ENCODE measurements around the gene C11orf16. TPM values are rescaled to one million over a fixed set of nuclear protein-coding genes. Genes with fewer than 3 reads are reported as not detected.
A peak's percentile ranks its signal among the peaks of the same experiment; 100 is the strongest.

Gene C11orf16
- total and polyA plus RNA-seq, 9 of the 15 experiments (the other 6 are each of a cell fraction or from before 2014, with no cell fraction given) = not detected

DNA sequence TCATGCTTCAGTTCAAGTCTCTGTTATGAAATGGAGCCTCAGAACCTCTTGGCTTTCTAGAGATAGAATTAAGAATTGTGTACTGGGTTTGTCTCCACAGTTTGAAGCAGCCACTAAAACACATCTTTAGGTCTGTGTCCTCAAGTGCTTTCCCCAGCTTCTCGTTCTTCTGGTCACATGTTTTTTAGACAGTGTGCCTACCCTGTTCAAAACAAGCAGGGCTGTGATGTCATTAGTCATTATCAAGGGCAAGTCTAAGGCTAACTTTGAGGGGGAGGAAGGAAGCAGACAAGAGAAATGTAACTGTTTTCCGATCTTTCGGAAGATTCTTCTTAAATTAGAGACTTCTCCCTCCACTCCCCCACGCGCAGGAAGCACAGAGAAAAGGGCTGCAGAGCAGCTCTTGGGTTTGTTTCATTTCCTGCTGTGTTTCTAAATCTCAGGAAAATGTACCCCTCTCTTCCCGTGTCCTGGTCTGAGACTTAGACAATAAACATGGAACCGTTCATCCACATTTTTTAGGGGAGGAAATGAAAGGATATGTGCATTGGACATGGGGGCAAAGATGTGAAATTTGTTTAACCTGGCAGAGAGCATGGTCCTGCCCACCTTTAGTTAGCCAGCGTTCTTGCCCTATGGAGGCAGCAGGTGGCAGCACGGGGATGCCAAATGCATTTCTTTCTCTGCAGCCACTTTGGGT is 18.6 kb downstream of the C11orf16 start (continued):
- TF ChIP-seq, protein P1, sequence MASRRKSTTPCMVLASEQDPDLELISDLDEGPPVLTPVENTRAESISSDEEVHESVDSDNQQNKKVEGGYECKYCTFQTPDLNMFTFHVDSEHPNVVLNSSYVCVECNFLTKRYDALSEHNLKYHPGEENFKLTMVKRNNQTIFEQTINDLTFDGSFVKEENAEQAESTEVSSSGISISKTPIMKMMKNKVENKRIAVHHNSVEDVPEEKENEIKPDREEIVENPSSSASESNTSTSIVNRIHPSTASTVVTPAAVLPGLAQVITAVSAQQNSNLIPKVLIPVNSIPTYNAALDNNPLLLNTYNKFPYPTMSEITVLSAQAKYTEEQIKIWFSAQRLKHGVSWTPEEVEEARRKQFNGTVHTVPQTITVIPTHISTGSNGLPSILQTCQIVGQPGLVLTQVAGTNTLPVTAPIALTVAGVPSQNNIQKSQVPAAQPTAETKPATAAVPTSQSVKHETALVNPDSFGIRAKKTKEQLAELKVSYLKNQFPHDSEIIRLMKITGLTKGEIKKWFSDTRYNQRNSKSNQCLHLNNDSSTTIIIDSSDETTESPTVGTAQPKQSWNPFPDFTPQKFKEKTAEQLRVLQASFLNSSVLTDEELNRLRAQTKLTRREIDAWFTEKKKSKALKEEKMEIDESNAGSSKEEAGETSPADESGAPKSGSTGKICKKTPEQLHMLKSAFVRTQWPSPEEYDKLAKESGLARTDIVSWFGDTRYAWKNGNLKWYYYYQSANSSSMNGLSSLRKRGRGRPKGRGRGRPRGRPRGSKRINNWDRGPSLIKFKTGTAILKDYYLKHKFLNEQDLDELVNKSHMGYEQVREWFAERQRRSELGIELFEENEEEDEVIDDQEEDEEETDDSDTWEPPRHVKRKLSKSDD (conservative IDR thresholded peaks at IDR 0.05; ENCODE audit: low read length) = no peak
- TF ChIP-seq ZNF766 (CRISPR knock-in tag; conservative IDR thresholded peaks at IDR 0.05) (0 out of 2 replicates have a peak, but pooled peaks have one; percentile 27), ATF1 (CRISPR knock-in tag; IDR thresholded peaks at IDR 0.05) (no peak), ATF1 (tag; IDR thresholded peaks at IDR 0.05) (peak; percentile 82), HNRNPL (IDR thresholded peaks at IDR 0.05; ENCODE audit: low read depth, low read length) (no peak), ELF2 (CRISPR knock-in tag; IDR thresholded peaks at IDR 0.05) (0 out of 2 replicates have a peak, but pooled peaks have one; percentile 27), NRF1 (conservative IDR thresholded peaks at IDR 0.05 in 1 of 2, IDR thresholded peaks at IDR 0.05 in 1 of 2) (peak; percentile 30 to 39; a peak in 2 of 4 replicates), ZFP36 (IDR thresholded peaks at IDR 0.05; ENCODE audit: low read depth, low read length, partially characterized antibody) (no peak), SIN3A (IDR thresholded peaks at IDR 0.05; ENCODE audit: borderline replicate concordance in 2 of 2, control insufficient read depth in 1 of 2, low read depth in 2 of 2, low read length in 2 of 2) (no peak; a peak in 1 of 4 replicates), TRIM28 (IDR thresholded peaks at IDR 0.05) (no peak; the same call in 1 of the 2 replicates), NCOR1 (IDR thresholded peaks at IDR 0.05) (no peak), ZC3H8 (IDR thresholded peaks at IDR 0.05) (no peak), ZNF668 (CRISPR knock-in tag; IDR thresholded peaks at IDR 0.05) (no peak), TAF1 (IDR thresholded peaks at IDR 0.05; ENCODE audit: control insufficient read depth, extremely low read depth, insufficient read depth, low read length, severe bottlenecking) (no peak), RHOXF2B (CRISPR knock-in tag; conservative IDR thresholded peaks at IDR 0.05) (no peak), ZNF507 (tag; conservative IDR thresholded peaks at IDR 0.05) (no peak), GATA2 (CRISPR knock-in tag; IDR thresholded peaks at IDR 0.05) (no peak)
- TF ChIP-seq, protein P2, sequence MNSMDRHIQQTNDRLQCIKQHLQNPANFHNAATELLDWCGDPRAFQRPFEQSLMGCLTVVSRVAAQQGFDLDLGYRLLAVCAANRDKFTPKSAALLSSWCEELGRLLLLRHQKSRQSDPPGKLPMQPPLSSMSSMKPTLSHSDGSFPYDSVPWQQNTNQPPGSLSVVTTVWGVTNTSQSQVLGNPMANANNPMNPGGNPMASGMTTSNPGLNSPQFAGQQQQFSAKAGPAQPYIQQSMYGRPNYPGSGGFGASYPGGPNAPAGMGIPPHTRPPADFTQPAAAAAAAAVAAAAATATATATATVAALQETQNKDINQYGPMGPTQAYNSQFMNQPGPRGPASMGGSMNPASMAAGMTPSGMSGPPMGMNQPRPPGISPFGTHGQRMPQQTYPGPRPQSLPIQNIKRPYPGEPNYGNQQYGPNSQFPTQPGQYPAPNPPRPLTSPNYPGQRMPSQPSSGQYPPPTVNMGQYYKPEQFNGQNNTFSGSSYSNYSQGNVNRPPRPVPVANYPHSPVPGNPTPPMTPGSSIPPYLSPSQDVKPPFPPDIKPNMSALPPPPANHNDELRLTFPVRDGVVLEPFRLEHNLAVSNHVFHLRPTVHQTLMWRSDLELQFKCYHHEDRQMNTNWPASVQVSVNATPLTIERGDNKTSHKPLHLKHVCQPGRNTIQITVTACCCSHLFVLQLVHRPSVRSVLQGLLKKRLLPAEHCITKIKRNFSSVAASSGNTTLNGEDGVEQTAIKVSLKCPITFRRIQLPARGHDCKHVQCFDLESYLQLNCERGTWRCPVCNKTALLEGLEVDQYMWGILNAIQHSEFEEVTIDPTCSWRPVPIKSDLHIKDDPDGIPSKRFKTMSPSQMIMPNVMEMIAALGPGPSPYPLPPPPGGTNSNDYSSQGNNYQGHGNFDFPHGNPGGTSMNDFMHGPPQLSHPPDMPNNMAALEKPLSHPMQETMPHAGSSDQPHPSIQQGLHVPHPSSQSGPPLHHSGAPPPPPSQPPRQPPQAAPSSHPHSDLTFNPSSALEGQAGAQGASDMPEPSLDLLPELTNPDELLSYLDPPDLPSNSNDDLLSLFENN (IDR thresholded peaks at IDR 0.05; ENCODE audit: low read depth in 2 of 2, low read length in 2 of 2) = no peak
- TF ChIP-seq, protein P3, sequence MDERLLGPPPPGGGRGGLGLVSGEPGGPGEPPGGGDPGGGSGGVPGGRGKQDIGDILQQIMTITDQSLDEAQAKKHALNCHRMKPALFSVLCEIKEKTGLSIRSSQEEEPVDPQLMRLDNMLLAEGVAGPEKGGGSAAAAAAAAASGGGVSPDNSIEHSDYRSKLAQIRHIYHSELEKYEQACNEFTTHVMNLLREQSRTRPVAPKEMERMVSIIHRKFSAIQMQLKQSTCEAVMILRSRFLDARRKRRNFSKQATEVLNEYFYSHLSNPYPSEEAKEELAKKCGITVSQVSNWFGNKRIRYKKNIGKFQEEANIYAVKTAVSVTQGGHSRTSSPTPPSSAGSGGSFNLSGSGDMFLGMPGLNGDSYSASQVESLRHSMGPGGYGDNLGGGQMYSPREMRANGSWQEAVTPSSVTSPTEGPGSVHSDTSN (CRISPR knock-in tag; IDR thresholded peaks at IDR 0.05; ENCODE audit: low read depth) = no peak
- TF ChIP-seq, protein P3 (tag; conservative IDR thresholded peaks at IDR 0.05; ENCODE audit: low read depth) = no peak

Data from K562 (cell line).